HepG2 (cell line): ENCODE measurements around the gene VCP. TPM values are rescaled to one million over a fixed set of nuclear protein-coding genes. Genes with fewer than 3 reads are reported as not detected.

Experiments used
- CCAR2 ChIP-seq: fragments of 200-400 bp; formaldehyde crosslinking; optimal IDR thresholded peaks from 2 replicates; pipeline ENCODE3; 2018; ENCODE audit warnings: low read depth, mild to moderate bottlenecking, low read length, moderate library complexity
- CREB1 ChIP-seq, 2 experiments: fragments of 450-650 bp in 1 of 2; IDR thresholded peaks; 2 replicates each; pipeline ENCODE4 v1.6.1; 2016 to 2017; ENCODE audit warnings: control low read depth in 1 of 2, mild to moderate bottlenecking in 1 of 2, missing compliant biosample characterization in 1 of 2, missing genetic modification characterization in 1 of 2
- FOSL2 ChIP-seq: sonication (generic); formaldehyde crosslinking; IDR thresholded peaks from 2 replicates; pipeline ENCODE4 v1.4.0; 2020; ENCODE audit warnings: missing genetic modification reagents
- GABPA ChIP-seq, 2 experiments: IDR thresholded peaks; 2 replicates each; pipeline ENCODE4 v1.6.1; 2011 to 2016; ENCODE audit warnings: low read depth in 2 of 2, low read length in 1 of 2, missing biosample characterization in 1 of 2, missing genetic modification characterization in 1 of 2
- MAFG ChIP-seq: sonication (generic); formaldehyde crosslinking; IDR thresholded peaks from 2 replicates; pipeline ENCODE4 v1.5.1; 2020; ENCODE audit warnings: mild to moderate bottlenecking, missing genetic modification reagents
- NCOR1 ChIP-seq: fragments of 200-600 bp; sonication (generic); IDR thresholded peaks from 2 replicates; pipeline ENCODE4 v1.7.0; 2017; ENCODE audit warnings: antibody characterized with exemption, low read length, borderline replicate concordance
- NFKB2 ChIP-seq: sonication (generic); formaldehyde crosslinking; IDR thresholded peaks from 2 replicates; pipeline ENCODE4 v1.4.0; 2020; ENCODE audit warnings: missing genetic modification reagents, borderline replicate concordance
- NR2F1 ChIP-seq, 2 experiments: fragments of 450-650 bp in 1 of 2; formaldehyde crosslinking in 1 of 2; IDR thresholded peaks; 2 replicates each; pipeline versions ENCODE4 v1.5.0 to v1.6.1; 2016 to 2020; ENCODE audit warnings: mild to moderate bottlenecking in 1 of 2, missing compliant biosample characterization in 1 of 2, missing genetic modification reagents in 1 of 2, moderate library complexity in 1 of 2
- RAD21 ChIP-seq: fragments of 450-650 bp; formaldehyde crosslinking; IDR thresholded peaks from 2 replicates; pipeline ENCODE4 v1.5.0; 2020; ENCODE audit warnings: mild to moderate bottlenecking
- RCOR2 ChIP-seq: IDR thresholded peaks from 2 replicates; pipeline ENCODE4 v1.6.1; 2016; ENCODE audit warnings: missing biosample characterization, missing genetic modification reagents
- SP2 ChIP-seq: sonication (generic); formaldehyde crosslinking; IDR thresholded peaks from 2 replicates; pipeline ENCODE4 v1.5.1; 2020; ENCODE audit warnings: mild to moderate bottlenecking, missing genetic modification reagents
- SRF ChIP-seq: IDR thresholded peaks from 2 replicates; pipeline ENCODE4 v1.6.1; 2011; ENCODE audit warnings: mild to moderate bottlenecking, low read depth, low read length, moderate library complexity
- TARDBP ChIP-seq: sonication (generic); formaldehyde crosslinking; IDR thresholded peaks from 2 replicates; pipeline ENCODE4 v1.8.0; 2022; ENCODE audit warnings: mild to moderate bottlenecking, missing genetic modification reagents
- ZBTB14 ChIP-seq: sonication (generic); formaldehyde crosslinking; IDR thresholded peaks from 2 replicates; pipeline ENCODE4 v1.4.0; 2020; ENCODE audit warnings: missing genetic modification reagents
- ZFP36L2 ChIP-seq: sonication (generic); formaldehyde crosslinking; IDR thresholded peaks from 2 replicates; pipeline ENCODE4 v1.4.0; 2020; ENCODE audit warnings: missing genetic modification reagents
- ZMAT5 ChIP-seq: sonication (generic); formaldehyde crosslinking; IDR thresholded peaks from 2 replicates; pipeline ENCODE4 v1.5.0; 2020; ENCODE audit warnings: mild to moderate bottlenecking, low read depth, missing genetic modification reagents, borderline replicate concordance
- ZNF512B ChIP-seq: sonication (generic); formaldehyde crosslinking; IDR thresholded peaks from 2 replicates; pipeline ENCODE4 v1.5.1; 2020; ENCODE audit warnings: missing genetic modification reagents, mild to moderate bottlenecking, borderline replicate concordance
- ZNF556 ChIP-seq: sonication (generic); formaldehyde crosslinking; IDR thresholded peaks from 2 replicates; pipeline ENCODE4 v1.4.0; 2020; ENCODE audit warnings: mild to moderate bottlenecking, missing genetic modification reagents, borderline replicate concordance
- ZNF788 ChIP-seq: sonication (generic); formaldehyde crosslinking; IDR thresholded peaks from 2 replicates; pipeline ENCODE4 v1.5.0; 2020; ENCODE audit warnings: mild to moderate bottlenecking, missing genetic modification reagents, borderline replicate concordance
- ZXDC ChIP-seq: sonication (generic); formaldehyde crosslinking; IDR thresholded peaks from 2 replicates; pipeline ENCODE4 v1.5.0; 2020; ENCODE audit warnings: mild to moderate bottlenecking, missing genetic modification reagents
- polyA plus RNA-seq, 8 experiments: library from polyadenylated mRNA; depleted of rRNA in 3 of 8; stranded (reverse) in 7 of 8; unstranded in 1 of 8; fragments of >200 nt; fragmentation: Illumina TruSeq in 4 of 8; extraction: Trizol in 4 of 8; gene quantifications; 2 replicates each; pipeline versions ENCODE4 v1.2.1 to v1.2.3, GENCODE V29; 2011 to 2016; ENCODE audit warnings: low read depth in 4 of 8, missing spikeins in 1 of 8, mixed read lengths in 1 of 8; ENCODE audit not compliant: insufficient read depth in 1 of 8
- total RNA-seq, 5 experiments: library from RNA; depleted of rRNA; stranded (reverse); fragments of >200 nt; fragmentation: Illumina TruSeq; extraction: Trizol; gene quantifications; 2 replicates each; pipeline ENCODE4 v1.2.3, GENCODE V29; 2016; ENCODE audit warnings: low read depth in 1 of 5

Gene VCP
- total and polyA plus RNA-seq, 2 of the 13 experiments (the other 11 are each of a cell fraction or from before 2014, with no cell fraction given): 143 to 391 TPM

- TF ChIP-seq ZMAT5 (CRISPR knock-in tag): no peak
- TF ChIP-seq ZNF788 (CRISPR knock-in tag): no peak
- no peak for TF ChIP-seq SRF
- no peak for TF ChIP-seq GABPA (IDR thresholded peaks at IDR 0.05; ENCODE audit: low read depth, low read length)
- peak; percentile 71; the same call in 1 of the 2 replicates for TF ChIP-seq GABPA (CRISPR knock-in tag; IDR thresholded peaks at IDR 0.05; ENCODE audit: low read depth)
- TF ChIP-seq NCOR1: no peak
- TF ChIP-seq CREB1 (IDR thresholded peaks at IDR 0.05): peak; percentile 96
- peak; percentile 96 for TF ChIP-seq CREB1 (CRISPR knock-in tag; IDR thresholded peaks at IDR 0.05)
- peak; percentile 80 for TF ChIP-seq ZBTB14 (CRISPR knock-in tag)
- no peak for TF ChIP-seq RCOR2 (CRISPR knock-in tag)
- no peak; the same call in none of the 2 replicates for TF ChIP-seq RAD21 (CRISPR knock-in tag)
- TF ChIP-seq NR2F1 (CRISPR knock-in tag; IDR thresholded peaks at IDR 0.05): no peak
- no peak for TF ChIP-seq NFKB2 (CRISPR knock-in tag)
- no peak for TF ChIP-seq ZNF556
- no peak for TF ChIP-seq CCAR2
- TF ChIP-seq MAFG (CRISPR knock-in tag): no peak
- peak; percentile 100 for TF ChIP-seq SP2 (CRISPR knock-in tag)
- peak; percentile 38; the same call in 1 of the 2 replicates for TF ChIP-seq ZFP36L2 (CRISPR knock-in tag)
- peak; percentile 49; the same call in 1 of the 2 replicates for TF ChIP-seq ZNF512B (CRISPR knock-in tag)
- no peak for TF ChIP-seq TARDBP (CRISPR knock-in tag)
- TF ChIP-seq FOSL2 (CRISPR knock-in tag): peak; percentile 57
- no peak for TF ChIP-seq ZXDC
These were observed at the start of gene VCP (continued) for GRCh38 chr9:35072461-35073278.
